SH-SY5Y (cell line): Measurements from ENCODE around the gene HDAC10.

Source experiments
- GATA2 ChIP-seq: IDR thresholded peaks from 2 replicates; pipeline ENCODE4 v1.6.1; 2011; ENCODE audit warnings: mild to moderate bottlenecking, low read depth, low read length
- GATA3 ChIP-seq: IDR thresholded peaks from 2 replicates; pipeline ENCODE4 v1.6.1; 2011; ENCODE audit warnings: low read depth, mild to moderate bottlenecking, low read length, moderate library complexity

GRCh38 chr22:50247748-50248147, 3.3 kb downstream of the HDAC10 start:
- TF ChIP-seq GATA2 (no peak), GATA3 (no peak)
